GM23338 (cell line): Measurements from ENCODE around the gene CHST11. TPM values are rescaled to one million over a fixed set of nuclear protein-coding genes. Genes with fewer than 3 reads are reported as not detected.

Source experiments
- ATAC-seq: fragments of 200-7000 bp; cut with Tn5 transposase; 3 replicates; pipeline ENCODE4 v1.9.1; 2020
- DNase-seq: peaks from one replicate; pipeline ENCODE4 v3.0.0-alpha.2; 2015; ENCODE audit warnings: low spot score
- H2AFZ ChIP-seq: fragments of 200-600 bp; sonication (generic); 2 replicates; pipeline ENCODE4 v1.8.0; 2016; ENCODE audit warnings: antibody characterized with exemption, mild to moderate bottlenecking, moderate library complexity
- H3F3A ChIP-seq: fragments of 200-600 bp; sonication (generic); replicated peaks from 2 replicates; pipeline ENCODE4 v1.8.0; 2017; ENCODE audit warnings: antibody characterized with exemption, mixed run types, low read depth
- H3K27ac ChIP-seq: fragments of 200-600 bp; sonication (generic); 2 replicates; pipeline ENCODE4 v1.6.1; 2016; ENCODE audit warnings: low read depth
- H3K27me3 ChIP-seq: fragments of 200-600 bp; sonication (generic); 2 replicates; pipeline ENCODE4 v1.8.0; 2016; ENCODE audit warnings: mild to moderate bottlenecking, mixed run types, moderate library complexity; ENCODE audit not compliant: insufficient read depth
- H3K36me3 ChIP-seq: fragments of 200-600 bp; sonication (generic); 2 replicates; pipeline ENCODE4 v1.8.0; 2016; ENCODE audit warnings: mild to moderate bottlenecking; ENCODE audit not compliant: insufficient read depth
- H3K4me1 ChIP-seq: fragments of 200-600 bp; sonication (generic); 2 replicates; pipeline ENCODE4 v1.8.0; 2016; ENCODE audit warnings: mild to moderate bottlenecking, moderate library complexity; ENCODE audit not compliant: insufficient read depth
- H3K4me2 ChIP-seq: fragments of 200-600 bp; sonication (generic); 2 replicates; pipeline ENCODE4 v1.7.1; 2017; ENCODE audit warnings: mixed run types
- H3K4me3 ChIP-seq: fragments of 200-600 bp; sonication (generic); 2 replicates; pipeline ENCODE4 v1.6.1; 2016; ENCODE audit warnings: mixed run types
- H3K79me2 ChIP-seq: fragments of 200-600 bp; sonication (generic); replicated peaks from 2 replicates; pipeline ENCODE4 v1.8.0; 2017; ENCODE audit warnings: mild to moderate bottlenecking; ENCODE audit not compliant: insufficient read depth
- H3K9me2 ChIP-seq: fragments of 200-600 bp; sonication (generic); 2 replicates; pipeline ENCODE4 v1.8.0; 2017; ENCODE audit not compliant: insufficient read depth
- H4K20me1 ChIP-seq: fragments of 200-600 bp; sonication (generic); replicated peaks from 2 replicates; pipeline ENCODE4 v1.8.0; 2017; ENCODE audit warnings: mild to moderate bottlenecking; ENCODE audit not compliant: insufficient read depth
- H3K27ac Mint-ChIP-seq: 2 replicates; pipeline ENCODE4 v1.8.0; 2020; ENCODE audit warnings: inconsistent platforms, mild to moderate bottlenecking, moderate library complexity, mixed read lengths
- H3K27me3 Mint-ChIP-seq: 3 replicates; pipeline ENCODE4 v1.8.0; 2022; ENCODE audit warnings: low read depth, mild to moderate bottlenecking, moderate library complexity, mixed read lengths, inconsistent platforms; ENCODE audit not compliant: insufficient read depth, poor library complexity
- H3K36me3 Mint-ChIP-seq: 3 replicates; pipeline ENCODE4 v1.8.0; 2021; ENCODE audit warnings: low read depth, mild to moderate bottlenecking, inconsistent platforms, moderate library complexity, mixed read lengths
- H3K4me1 Mint-ChIP-seq: 3 replicates; pipeline ENCODE4 v1.8.0; 2020; ENCODE audit warnings: mild to moderate bottlenecking, inconsistent platforms, mixed read lengths
- H3K4me3 Mint-ChIP-seq: 3 replicates; pipeline ENCODE4 v1.8.0; 2021; ENCODE audit warnings: moderate library complexity, mild to moderate bottlenecking, inconsistent platforms, mixed read lengths
- H3K9me3 Mint-ChIP-seq: 3 replicates; pipeline ENCODE4 v1.8.0; 2020; ENCODE audit warnings: moderate library complexity, mild to moderate bottlenecking, inconsistent platforms, mixed read lengths
- CREB1 ChIP-seq: fragments of 250-450 bp; sonication (Bioruptor Pico); IDR thresholded peaks from 2 replicates; pipeline ENCODE4 v1.5.0; 2020; ENCODE audit warnings: low read depth, mild to moderate bottlenecking, moderate library complexity
- CTCF ChIP-seq, 2 experiments: fragments of 200-600 bp in 1 of 2; sonication (generic) in 1 of 2; conservative IDR thresholded peaks; 2 replicates each; pipeline versions ENCODE4 v1.5.1 to v1.6.1; 2016 to 2017; ENCODE audit warnings: antibody characterized with exemption in 2 of 2, low read depth in 2 of 2, mild to moderate bottlenecking in 2 of 2, moderate library complexity in 1 of 2
- ETS1 ChIP-seq: IDR thresholded peaks from 2 replicates; pipeline ENCODE4 v1.6.1; 2016; ENCODE audit warnings: antibody characterized with exemption
- EZH2 ChIP-seq: fragments of 200-600 bp; sonication (generic); IDR thresholded peaks from one replicate; pipeline ENCODE4 v1.8.0; 2017; ENCODE audit warnings: antibody characterized with exemption, mild to moderate bottlenecking, low read depth; ENCODE audit not compliant: unreplicated experiment
- EZH2phosphoT487 ChIP-seq: fragments of 200-600 bp; sonication (generic); IDR thresholded peaks from one replicate; pipeline ENCODE4 v1.8.1; 2018; ENCODE audit warnings: antibody characterized with exemption; ENCODE audit not compliant: unreplicated experiment
- JUNB ChIP-seq: IDR thresholded peaks from one replicate; pipeline ENCODE4 v1.6.1; 2016; ENCODE audit warnings: antibody characterized with exemption; ENCODE audit not compliant: unreplicated experiment
- NANOG ChIP-seq: IDR thresholded peaks from 2 replicates; pipeline ENCODE4 v1.6.1; 2016; ENCODE audit warnings: antibody characterized with exemption, borderline replicate concordance
- POLR2AphosphoS5 ChIP-seq: IDR thresholded peaks from 2 replicates; pipeline ENCODE4 v1.6.1; 2016; ENCODE audit warnings: antibody characterized with exemption, low read depth
- REST ChIP-seq: IDR thresholded peaks from one replicate; pipeline ENCODE4 v1.6.1; 2018; ENCODE audit warnings: antibody characterized with exemption; ENCODE audit not compliant: unreplicated experiment
- STAT1 ChIP-seq: IDR thresholded peaks from one replicate; pipeline ENCODE4 v1.6.1; 2016; ENCODE audit warnings: antibody characterized with exemption; ENCODE audit not compliant: unreplicated experiment
- ZNF114 ChIP-seq: fragments of 250-450 bp; sonication (Bioruptor Pico); IDR thresholded peaks from 2 replicates; pipeline ENCODE4 v1.5.0; 2020; ENCODE audit warnings: mild to moderate bottlenecking, moderate library complexity
- ZNF331 ChIP-seq: fragments of 250-450 bp; sonication (Bioruptor Pico); IDR thresholded peaks from 2 replicates; pipeline ENCODE4 v1.5.0; 2020; ENCODE audit warnings: low read depth, mild to moderate bottlenecking, moderate library complexity
- ZNF462 ChIP-seq: fragments of 250-450 bp; sonication (Bioruptor Pico); IDR thresholded peaks from 2 replicates; pipeline ENCODE4 v1.5.0; 2020; ENCODE audit warnings: mild to moderate bottlenecking, moderate library complexity
- polyA plus RNA-seq: library from polyadenylated mRNA; unstranded; fragments of >200 nt; fragmentation: Nextera tagmentation; extraction: Ambion mirVana; gene quantifications from 2 replicates; pipeline ENCODE4 v1.2.1, GENCODE V29; 2016
- total RNA-seq: library from RNA; depleted of rRNA; stranded (reverse); fragments of >200 nt; shearing (Covaris generic); gene quantifications from 2 replicates; pipeline ENCODE4 v1.2.3, GENCODE V29; 2014

CHST11 gene
- total and polyA plus RNA-seq, 2 experiments from 2014 or later, result 7.7 to 25.7 TPM

GRCh38 chr12:104716172-104716571, 259.4 kb downstream of the CHST11 start:
- H3F3A ChIP-seq, result no peaks in the 10 kb centered on the region
- DNase-seq, result no peak
- Mint-ChIP-seq H3K27me3 (peaks cover 3% of the 10 kb centered on the region), H3K4me3 (no peak overlapping the region), H3K9me3 (no peaks in the 10 kb centered on the region), H3K4me1 (peaks cover 34% of the 10 kb centered on the region), H3K27ac (no peak overlapping the region), H3K36me3 (no peaks in the 10 kb centered on the region)
- TF ChIP-seq POLR2AphosphoS5 (no peak), ZNF114 (no peak), ETS1 (no peak), CTCF (conservative IDR thresholded peaks at IDR 0.05; ENCODE audit: low read depth in 2 of 2) (no peak), CREB1 (CRISPR knock-in tag) (no peak), STAT1 (no peak), ZNF462 (CRISPR knock-in tag) (no peak), EZH2 (no peak), JUNB (no peak), REST (no peak), EZH2phosphoT487 (no peak), ZNF331 (CRISPR knock-in tag) (no peak), NANOG (no peak)
- no peaks in the 10 kb centered on the region for H4K20me1 ChIP-seq
- H3K4me2 ChIP-seq, result no peak overlapping the region
- H3K79me2 ChIP-seq, result no peaks in the 10 kb centered on the region
- H3K27me3 ChIP-seq, result no peaks in the 10 kb centered on the region
- H3K4me1 ChIP-seq, result peaks cover 9% of the 10 kb centered on the region; the same call in 1 of the 2 replicates
- ATAC-seq, result no peak
- H3K27ac ChIP-seq, result no peak overlapping the region
- no peaks in the 10 kb centered on the region for H3K36me3 ChIP-seq
- H2AFZ ChIP-seq, result no peak overlapping the region
- H3K4me3 ChIP-seq, result no peak overlapping the region
- no peaks in the 10 kb centered on the region for H3K9me2 ChIP-seq
